Heart left ventricle (tissue), 16 donors: Measurements from ENCODE around the gene DNAJB1. TPM values are rescaled to one million over a fixed set of nuclear protein-coding genes. Genes with fewer than 3 reads are reported as not detected.
"Not testable (repeated sequence)": the region's sequence is repeated elsewhere in the genome, so short reads cannot be mapped to it uniquely, and the experiment has no call there.

Experiments
- ATAC-seq, 4 donors: fragments of 200-7000 bp; cut with Tn5 transposase; one replicate each; pipeline ENCODE4 v1.9.1; 2020 to 2022; ENCODE audit warnings: moderate library complexity in 4 of 4, mild to moderate bottlenecking in 3 of 4, moderate number of reproducible peaks in 1 of 4
- DNase-seq, 5 donors: peaks; one replicate each; pipeline ENCODE4 v3.0.0-alpha.2; 2020
- H3K27ac ChIP-seq, 12 donors: fragments of 200-600 bp; sonication (generic) in 4 of 12; one replicate each; pipeline versions ENCODE4 v1.5.0 to v1.8.0; 2016 to 2022; ENCODE audit warnings: mild to moderate bottlenecking in 2 of 12
- H3K27me3 ChIP-seq, 9 donors: fragments of 200-600 bp; sonication (generic) in 2 of 9; one replicate each; pipeline versions ENCODE4 v1.5.1 to v1.8.0; 2016 to 2022; ENCODE audit warnings: mild to moderate bottlenecking in 3 of 9
- H3K36me3 ChIP-seq, 9 donors: fragments of 200-600 bp; sonication (generic) in 2 of 9; one replicate each; pipeline versions ENCODE4 v1.5.0 to v1.8.0; 2018 to 2022; ENCODE audit warnings: mild to moderate bottlenecking in 2 of 9
- H3K4me1 ChIP-seq, 12 donors: fragments of 200-600 bp; sonication (generic) in 4 of 12; one replicate each; pipeline versions ENCODE4 v1.5.0 to v1.8.0; 2016 to 2022; ENCODE audit warnings: mild to moderate bottlenecking in 3 of 12
- H3K4me3 ChIP-seq, 12 donors: fragments of 200-600 bp; sonication (generic) in 4 of 12; one replicate each; pipeline versions ENCODE4 v1.5.0 to v1.8.0; 2017 to 2022; ENCODE audit warnings: mild to moderate bottlenecking in 9 of 12, moderate library complexity in 4 of 12
- H3K9me3 ChIP-seq, 12 donors: fragments of 200-600 bp; sonication (generic) in 4 of 12; one replicate each; pipeline versions ENCODE4 v1.5.0 to v1.8.0; 2016 to 2022; ENCODE audit warnings: mild to moderate bottlenecking in 1 of 12
- CTCF ChIP-seq, 12 donors: fragments of 200-600 bp; sonication (generic) in 4 of 12; IDR thresholded peaks; one replicate each; pipeline versions ENCODE4 v1.5.0 to v1.8.0; 2018 to 2022; ENCODE audit warnings: antibody characterized with exemption in 12 of 12, mild to moderate bottlenecking in 5 of 12
- POLR2A ChIP-seq, 2 donors: fragments of 450-650 bp; IDR thresholded peaks; one replicate each; pipeline ENCODE4 v1.6.1; 2017; ENCODE audit warnings: antibody characterized with exemption in 2 of 2, mild to moderate bottlenecking in 2 of 2, moderate library complexity in 2 of 2
- WGBS, 4 donors: extraction: QIAGEN DNeasy Blood & Tissue Kit in 2 of 4; methylation state at CpG; one replicate each; pipeline versions ENCODE4 v1.1.5 to v1.1.7; 2013 to 2018; 5-methylcytosine and 5-hydroxymethylcytosine counted together
- intact Hi-C, 10 donors: fragments of 100-400 bp; cut with DNase I; formaldehyde crosslinking; loops; one replicate each; pipeline versions ENCODE4 v1.11.1 to v1.14.2; 2022
- polyA plus RNA-seq, 2 donors: library from polyadenylated mRNA; stranded (reverse); fragments of 200-250 nt; gene quantifications; one replicate each; pipeline ENCODE4 v1.2.3, GENCODE V29; 2013
- total RNA-seq, 9 donors: library from RNA; depleted of rRNA in 2 of 9; stranded (reverse); fragments of >200 nt in 2 of 9; fragmentation: NEBNext Ultra II Directional in 3 of 9; extraction: Animal tissue kit (Norgen Biotek cat#: 25700) in 3 of 9; gene quantifications; one replicate each; pipeline versions ENCODE4 v1.1.0 to v1.2.4, GENCODE V29; 2016 to 2023
- donor health status: ischemic (EF 13 %, LVEDD 7.1; RV severe dilation, severe dysfunction).
- donor health status: healthy with polysubstance abuse.
- donor health status: DM: no; HTN: yes; CAD: no.
- donor health status: DM: no; HTN: no; CAD: no.
- donor health status: ischemic (EF 25% LVEDD 6.9; RV normal size, moderate dysfunction).
- donor health status: ischemic (EF 25% LVEDD 5.7; RV mildly dilated, moderate dysfunction).
- donor health status: healthy.
- donor health status: DM: yes; HTN: yes; CAD: no.
- donor health status: ischemic (EF 35%, LVEDD 5.7; RV mildly dilated, moderate dysfunction).
- donor health status: nonischemic (EF 11% LVEDD 7.7; RV severe dilation, severe dysfunction).
- donor health status: DM: yes; HTN: yes; CAD: no.
- donor health status: PGD.
- donor health status: ischemic (EF 29% LVEDD 5.4; RV normal size, mild dysfunction).
- donor health status: nonischemic (EF 23%, LVEDD 6.1; RV moderate dilation, normal function).

Gene DNAJB1
- total and polyA plus RNA-seq, 11 donors, result 27.5 to 70.6 (median 44.8) TPM

- intact Hi-C loops, result no loop called here
- Histone ChIP-seq H3K36me3 (peaks cover 2 to 25% (median 17%) of the 10 kb centered on the region in 9 donors), H3K4me1 (peaks cover 0 to 43% (median 23%) of the 10 kb centered on the region in 12 donors), H3K4me3 (peak overlapping the region in 6 of 12 donors; percentile 1 to 24 (median 20)), H3K27ac (peak overlapping the region in 10 of 12 donors; percentile 7 to 73 (median 42)), H3K27me3 (no peaks in the 10 kb centered on the region), H3K9me3 (no peaks in the 10 kb centered on the region)
- ATAC-seq (peak; percentile 29 to 59 (median 53)), DNase-seq (peak in 1 of 5 donors; percentile 63)
- TF ChIP-seq CTCF (IDR thresholded peaks at IDR 0.05), result no peak
- no peak for TF ChIP-seq POLR2A (IDR thresholded peaks at IDR 0.05)
- WGBS, 4 donors, result 65 to 73% (median 67%) methylated on average over 22 of the region's 22 CpGs
Observed at GRCh38 chr19:14510311-14511228, 7.6 kb downstream of the DNAJB1 start.

GRCh38 chr19:14507704-14508542 is 10.3 kb downstream of the DNAJB1 start:
- ATAC-seq, result no peak
- H3K27ac ChIP-seq, result peak overlapping the region in 1 of 12 donors; percentile 17

GRCh38 chr19:14505488-14506239 is 12.5 kb downstream of the DNAJB1 start:
- H3K27ac ChIP-seq, result no peak overlapping the region
- peak in 1 of 5 donors; percentile 81 for DNase-seq
- no peaks in the 10 kb centered on the region for H3K36me3 ChIP-seq
- H3K4me3 ChIP-seq, result no peak overlapping the region
- H3K27me3 ChIP-seq, result no peaks in the 10 kb centered on the region
- 50 to 54% (median 51%) methylated on average over 17 to 19 of the region's 19 CpGs for WGBS, 4 donors
- intact Hi-C loops, result no loop called here
- TF ChIP-seq CTCF (IDR thresholded peaks at IDR 0.05) (peak; percentile 33 to 63 (median 55)), POLR2A (IDR thresholded peaks at IDR 0.05) (no peak)
- ATAC-seq, result peak in 3 of 4 donors; percentile 37 to 52 (median 41)
- peaks cover 0 to 19% (median 3%) of the 10 kb centered on the region in 12 donors for H3K4me1 ChIP-seq
- no peaks in the 10 kb centered on the region for H3K9me3 ChIP-seq

More at GRCh38 chr19:14507704-14508542, 10.3 kb downstream of the DNAJB1 start:
- Histone ChIP-seq H3K27me3 (no peaks in the 10 kb centered on the region), H3K36me3 (no peaks in the 10 kb centered on the region), H3K9me3 (no peaks in the 10 kb centered on the region), H3K4me1 (peaks cover 0 to 30% (median 3%) of the 10 kb centered on the region in 12 donors), H3K4me3 (no peak overlapping the region)
- WGBS, 4 donors, result 70 to 74% (median 71%) methylated on average over 12 of the region's 12 CpGs
- intact Hi-C loops, result no loop called here
- no peak for TF ChIP-seq CTCF (IDR thresholded peaks at IDR 0.05)
- no peak for TF ChIP-seq POLR2A (IDR thresholded peaks at IDR 0.05)
- no peak for DNase-seq

GRCh38 chr19:14504575-14504974 is 13.6 kb downstream of the DNAJB1 start:
- H3K36me3 ChIP-seq, H3K9me3 ChIP-seq, ATAC-seq, intact Hi-C loops, H3K27ac ChIP-seq, DNase-seq, H3K4me3 ChIP-seq, H3K27me3 ChIP-seq: not testable (repeated sequence)
- peaks cover 0 to 16% (median 0%) of the 10 kb centered on the region in 12 donors for H3K4me1 ChIP-seq
- 89 to 95% (median 93%) methylated on average over 8 of the region's 8 CpGs for WGBS, 4 donors
